GM18861 (cell line): ENCODE results near the gene ITPR1.

Experiments used
- ATAC-seq: cut with Tn5 transposase; IDR thresholded peaks from one replicate; pipeline ENCODE4 v1.9.1; 2021; ENCODE audit not compliant: unreplicated experiment

ITPR1 gene

DNA sequence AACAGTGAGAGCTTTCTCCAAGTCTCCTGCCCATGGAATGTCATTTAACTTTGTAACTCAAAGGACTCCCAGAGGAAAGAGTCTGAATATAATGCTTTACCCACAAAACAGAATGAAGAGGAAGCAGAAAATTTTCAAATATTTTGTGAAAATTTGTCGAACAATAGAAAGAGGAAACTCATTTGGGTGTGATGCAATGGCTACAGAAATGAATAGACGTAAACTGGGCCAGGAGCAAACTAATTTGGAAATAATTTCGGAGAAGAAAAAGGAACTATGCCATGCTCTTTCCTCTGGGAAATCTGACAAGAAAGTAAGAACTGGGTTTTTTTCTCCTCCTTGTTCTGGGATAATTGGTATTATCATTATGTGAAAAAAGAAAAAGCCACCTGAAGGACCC, 14.9 kb upstream of the ITPR1 start:
- ATAC-seq = no peak

GRCh38 chr3:4491855-4492207, 1.3 kb upstream of the ITPR1 start:
- no peak for ATAC-seq

GRCh38 chr3:4492208-4493013, 737 bp upstream of the ITPR1 start:
- no peak for ATAC-seq

DNA sequence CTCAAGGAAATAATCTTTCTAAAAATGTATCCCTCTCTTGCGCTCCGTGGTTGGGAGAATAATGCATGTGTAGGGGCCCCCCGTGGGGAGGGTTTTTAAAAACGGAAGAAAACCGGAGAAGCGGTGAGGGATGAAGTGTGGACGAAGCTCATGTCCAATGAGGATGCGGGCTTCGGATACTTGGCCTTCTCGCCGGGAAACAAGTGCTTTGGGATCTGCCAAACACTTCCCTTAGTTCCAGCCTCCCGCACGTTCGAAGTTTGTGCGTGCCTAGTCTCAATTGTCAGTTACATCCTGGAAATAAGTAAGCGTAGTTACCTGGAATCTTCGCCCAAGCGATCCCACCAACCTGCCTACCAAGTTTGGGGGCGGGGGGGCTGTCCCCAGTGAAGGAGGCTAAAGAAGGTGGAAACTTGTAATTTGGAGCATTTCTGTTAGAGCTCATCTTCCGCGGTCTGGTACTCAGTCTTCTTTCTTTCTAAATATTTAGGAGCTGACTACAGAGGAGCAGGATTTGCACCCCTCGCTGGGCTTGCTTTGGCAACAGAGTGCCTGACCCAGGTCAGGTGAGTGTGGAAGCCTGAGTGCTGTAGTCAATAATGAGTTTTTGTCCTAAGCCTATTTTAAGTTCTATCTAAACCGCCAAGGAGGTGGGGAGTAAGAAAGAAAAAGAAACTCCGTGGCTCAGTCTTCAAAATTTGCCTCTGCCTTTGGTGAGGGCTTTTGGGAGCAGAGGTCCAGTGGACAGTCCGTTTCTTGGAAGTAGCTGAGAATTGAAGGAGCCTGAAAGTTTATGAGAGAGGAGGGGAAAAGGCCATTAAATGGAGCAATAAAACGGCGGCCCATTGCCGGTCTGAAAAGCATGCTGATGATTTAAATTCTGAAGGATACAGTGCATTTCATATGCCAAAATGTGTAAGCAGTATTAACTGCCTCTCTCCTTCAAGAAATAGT, 1.1 kb downstream of the ITPR1 start:
- ATAC-seq = no peak

GRCh38 chr3:4494895-4495264, 1.7 kb downstream of the ITPR1 start:
- peak; percentile 20 for ATAC-seq

GRCh38 chr3:4495294-4496086, 2.3 kb downstream of the ITPR1 start:
- ATAC-seq = no peak

DNA sequence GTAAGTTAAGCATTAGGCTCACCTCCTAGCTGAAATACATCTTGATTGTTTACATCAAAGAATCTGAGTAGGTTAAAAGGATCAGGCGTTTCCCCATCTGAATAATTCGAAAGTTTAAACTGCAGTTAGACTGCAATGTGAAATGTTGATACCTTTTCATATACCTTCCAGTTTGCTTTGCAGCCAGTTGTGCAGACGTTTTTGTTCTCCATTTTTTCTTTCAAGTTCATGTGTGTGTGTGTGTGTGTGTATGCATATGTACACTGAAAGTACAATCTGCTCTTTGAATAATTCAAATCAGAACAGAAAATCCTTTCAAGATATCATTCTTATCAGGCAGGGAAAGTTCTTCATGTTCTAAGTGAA, 2.9 kb downstream of the ITPR1 start:
- ATAC-seq = no peak

DNA sequence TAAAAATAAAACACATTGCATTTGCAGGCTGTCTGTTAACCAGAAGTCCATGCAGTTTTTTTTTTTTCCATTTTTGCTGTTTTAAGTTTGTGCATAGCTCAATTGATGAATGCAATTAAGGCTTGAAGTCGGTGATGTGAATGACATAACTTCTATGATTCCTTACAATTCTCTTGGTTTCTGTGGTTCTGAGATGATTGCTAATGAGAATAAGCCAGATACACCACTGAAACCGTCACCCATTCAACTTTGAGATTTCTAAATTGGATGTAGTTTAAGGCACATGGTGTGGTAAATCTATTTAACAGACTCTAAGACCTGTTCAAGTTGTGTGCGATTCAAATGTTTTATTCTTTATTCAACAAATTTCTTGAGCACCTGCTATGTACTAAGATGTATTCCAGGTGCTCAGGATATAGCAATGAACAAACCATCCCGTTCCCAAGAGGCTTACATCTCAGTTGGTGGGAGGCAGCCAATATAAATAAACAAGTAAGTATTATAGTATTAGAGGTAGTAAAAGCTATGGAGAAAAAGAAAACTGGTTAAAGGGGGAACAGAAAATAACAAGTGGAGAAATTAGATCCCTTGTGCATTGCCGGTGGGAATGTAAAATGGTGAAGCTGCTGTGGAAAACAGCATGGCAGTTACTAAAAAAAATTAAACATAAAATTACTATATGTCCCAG, 4.0 kb downstream of the ITPR1 start:
- no peak for ATAC-seq

GRCh38 chr3:4497843-4498324, 4.7 kb downstream of the ITPR1 start:
- ATAC-seq = no peak

DNA sequence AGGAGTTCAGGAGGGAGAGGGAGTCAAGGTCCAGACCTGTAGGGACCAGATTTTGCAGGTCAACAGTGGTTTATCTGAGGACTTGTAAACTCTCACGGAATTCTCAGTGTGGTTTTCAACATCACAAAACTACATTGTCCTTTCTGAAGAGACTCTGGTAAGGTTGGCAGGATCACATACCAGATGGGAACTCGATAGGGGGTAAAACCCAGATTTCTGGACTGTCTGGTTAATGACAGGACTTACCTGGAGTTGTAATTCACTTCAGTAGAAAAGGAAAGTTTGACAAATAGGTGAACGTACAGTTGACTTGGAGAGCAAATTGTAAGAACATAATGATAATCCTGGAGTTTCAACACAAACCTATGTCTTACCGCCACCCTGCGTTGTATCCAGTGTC, 5.3 kb downstream of the ITPR1 start:
- ATAC-seq = no peak

DNA sequence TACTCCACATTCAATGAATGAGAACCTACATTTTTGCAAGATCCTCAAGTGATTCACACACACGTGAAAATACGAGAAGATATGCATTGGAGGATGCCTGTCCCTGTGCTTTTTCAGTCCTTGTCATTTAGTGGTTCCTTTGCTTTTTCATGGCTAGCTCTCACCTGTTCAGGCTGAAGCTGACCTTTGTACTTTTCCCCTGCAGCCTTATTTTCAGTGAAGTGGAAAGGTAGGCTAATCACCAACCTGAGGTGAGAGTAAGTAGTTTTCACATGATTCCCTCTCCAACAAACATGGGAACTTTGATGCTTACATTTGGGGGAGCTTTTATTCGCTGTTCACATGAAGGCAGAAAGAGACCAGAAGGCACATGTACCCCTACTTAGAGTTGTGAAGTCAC, 8.3 kb downstream of the ITPR1 start:
- no peak for ATAC-seq

GRCh38 chr3:4501927-4502326, 8.8 kb downstream of the ITPR1 start:
- no peak for ATAC-seq

DNA sequence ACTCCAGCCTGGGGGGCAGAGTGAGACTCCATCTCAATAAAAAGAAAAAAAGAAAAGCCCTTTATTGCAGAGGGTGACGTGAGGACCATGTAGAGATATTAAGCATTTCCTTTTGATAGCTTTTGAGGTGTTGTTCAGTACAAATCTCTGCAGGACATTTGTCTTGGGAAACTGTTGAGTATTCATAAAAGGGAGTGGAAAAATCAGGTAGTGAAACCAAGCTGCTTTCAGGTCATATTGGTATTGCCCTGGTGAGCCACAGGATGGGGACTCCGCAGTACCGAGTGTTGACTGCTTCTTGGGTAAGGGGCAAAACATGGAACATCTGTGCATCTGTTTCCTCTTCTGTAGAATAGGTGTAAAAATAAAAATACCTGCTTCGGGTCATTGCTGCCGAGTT, 9.9 kb downstream of the ITPR1 start:
- ATAC-seq = peak; percentile 44

- no peak for ATAC-seq
These were observed 11.5 kb downstream of the ITPR1 start for GRCh38 chr3:4504340-4505261.

DNA sequence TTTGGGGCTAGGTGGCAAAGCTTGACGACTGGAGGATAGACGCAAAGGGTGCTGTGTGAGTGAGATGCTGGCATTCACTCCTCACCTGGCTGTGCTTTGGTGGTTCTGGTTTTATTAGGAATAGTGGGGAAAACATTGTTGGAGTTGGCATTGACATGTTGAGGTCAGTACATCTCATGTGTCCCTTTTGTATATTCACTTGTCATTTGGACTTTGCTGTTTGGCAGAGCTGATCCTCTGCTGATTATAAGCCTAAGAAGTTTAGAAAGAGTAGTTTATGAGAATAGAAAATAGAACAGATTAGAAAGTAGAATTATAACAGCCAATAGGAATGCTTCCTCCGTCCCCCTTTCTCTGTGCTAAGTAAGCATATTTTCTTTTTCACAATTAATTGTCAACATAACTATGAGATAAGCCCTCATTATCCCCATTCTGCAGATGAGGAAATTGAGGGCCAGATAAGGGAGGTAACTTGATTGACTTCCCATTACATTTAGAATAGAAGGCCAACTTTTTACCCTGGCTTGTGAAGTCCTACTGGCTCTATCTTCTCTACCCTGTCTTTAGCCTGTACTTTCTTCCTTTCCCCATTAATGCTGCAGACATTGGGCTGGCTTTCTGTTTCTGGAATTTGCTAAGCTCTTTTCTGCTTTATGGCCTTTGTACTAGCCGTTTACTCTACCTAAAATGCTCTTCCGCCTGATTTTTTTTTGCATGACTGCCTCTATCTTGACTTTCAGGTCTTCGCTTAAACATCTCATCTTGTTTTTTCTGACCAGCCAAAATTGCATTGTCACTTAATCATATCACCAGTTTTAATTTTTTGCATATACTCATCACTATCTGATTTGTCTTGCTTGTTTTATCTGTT, 12.8 kb downstream of the ITPR1 start:
- ATAC-seq = no peak

DNA sequence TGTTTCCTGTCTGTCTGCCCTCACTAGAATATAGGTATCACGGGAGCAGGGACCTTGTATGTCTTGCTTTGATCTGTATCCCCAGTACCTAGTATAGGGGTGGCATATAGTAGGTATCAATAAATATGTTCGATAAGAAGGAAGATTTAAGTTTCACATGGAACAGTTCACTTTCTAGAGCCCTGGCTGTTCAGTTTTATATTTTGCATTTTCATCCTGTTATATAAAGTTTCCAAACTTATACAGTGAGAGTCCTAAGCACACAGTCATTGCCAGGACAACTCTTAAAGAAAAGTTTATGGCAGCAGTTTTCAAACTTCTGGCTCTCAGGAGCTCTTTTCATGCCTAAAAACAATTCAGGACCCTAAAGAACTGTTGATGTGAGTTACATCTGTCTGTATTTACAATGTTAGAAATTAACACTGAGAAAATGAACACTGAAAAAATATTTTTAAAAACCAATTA, 13.4 kb downstream of the ITPR1 start:
- ATAC-seq = no peak

DNA sequence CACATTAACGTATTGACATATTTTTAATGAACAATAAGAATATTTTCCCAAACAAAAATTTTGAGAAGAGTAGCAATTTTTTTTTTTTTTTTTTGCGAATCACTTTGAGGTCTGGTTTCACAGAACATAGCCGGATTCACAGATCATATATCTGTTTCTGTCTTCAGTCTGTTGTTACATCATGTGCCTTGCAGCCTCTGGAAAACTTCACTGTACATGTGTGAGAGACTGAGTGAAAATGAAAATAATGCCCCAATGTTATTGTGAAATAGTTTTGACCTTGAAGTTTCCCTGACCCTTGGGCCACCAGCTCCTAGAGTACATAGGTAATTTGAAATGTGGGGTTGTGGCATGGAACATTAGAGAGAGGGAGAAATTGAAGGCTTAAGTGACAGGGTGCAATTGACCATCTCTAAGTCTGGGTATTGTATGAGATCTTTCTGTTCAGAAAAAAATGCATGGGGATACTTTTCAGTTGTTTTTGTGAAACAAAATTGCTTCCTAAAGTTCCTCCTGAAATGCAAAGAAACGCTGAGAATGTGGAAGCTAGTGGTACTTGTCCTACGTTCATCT, 14.0 kb downstream of the ITPR1 start:
- no peak for ATAC-seq
